ENCODE data around the gene IFI44. TPM values are rescaled to one million over a fixed set of nuclear protein-coding genes. Genes with fewer than 3 reads are reported as not detected.
A peak's percentile ranks its signal among the peaks of the same experiment; 100 is the strongest.

The IFI44 gene
- total RNA-seq, 1 experiment from 2014 or later, result 35.2 TPM

DNA sequence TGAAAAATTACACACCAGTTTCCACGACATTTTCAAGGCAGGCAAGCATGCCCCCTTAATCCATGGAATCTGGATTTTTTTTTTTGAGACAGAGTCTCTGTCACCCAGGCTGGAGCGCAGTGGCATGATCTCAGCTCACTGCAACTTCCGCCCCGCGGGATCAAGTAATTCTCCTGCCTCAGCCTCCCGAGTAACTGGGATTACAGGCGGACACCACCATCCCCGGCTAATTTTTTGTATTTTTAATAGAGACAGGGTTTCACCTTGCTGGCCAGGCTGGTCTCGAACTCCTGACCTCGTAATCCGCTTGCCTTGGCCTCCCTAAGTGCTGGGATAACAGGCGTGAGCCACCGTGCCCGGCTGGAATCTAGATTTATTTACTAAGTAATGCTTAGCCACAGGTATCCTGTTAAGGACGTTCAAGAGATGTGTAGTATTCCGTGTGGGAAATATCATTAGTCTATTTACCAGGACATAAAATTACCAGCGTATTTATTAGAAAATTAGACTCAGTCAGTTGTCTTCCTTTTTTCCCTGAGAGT is 2.5 kb downstream of the IFI44 start:
- no peak for DNase-seq (ENCODE audit: low spot score)

DNA sequence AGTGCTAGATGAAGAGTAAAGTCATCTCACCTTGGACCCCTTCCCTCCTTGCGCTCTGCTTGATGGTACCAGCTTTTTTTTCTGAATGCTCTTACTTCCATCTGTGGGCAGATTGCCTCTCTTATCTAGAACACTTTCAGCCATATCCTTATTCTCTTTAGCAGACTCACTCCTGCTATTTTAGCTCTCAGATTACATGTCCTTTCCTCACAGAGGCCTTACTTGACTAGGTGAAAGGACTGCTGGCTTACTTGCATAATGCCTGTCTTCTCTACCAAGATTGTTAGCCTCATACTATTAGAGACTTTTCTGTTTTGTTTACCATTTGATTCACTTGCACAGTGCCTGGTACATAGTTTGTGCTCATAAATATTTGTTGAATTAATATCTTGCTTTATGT is 9.3 kb downstream of the IFI44 start:
- DNase-seq (ENCODE audit: low spot score), result no peak

DNA sequence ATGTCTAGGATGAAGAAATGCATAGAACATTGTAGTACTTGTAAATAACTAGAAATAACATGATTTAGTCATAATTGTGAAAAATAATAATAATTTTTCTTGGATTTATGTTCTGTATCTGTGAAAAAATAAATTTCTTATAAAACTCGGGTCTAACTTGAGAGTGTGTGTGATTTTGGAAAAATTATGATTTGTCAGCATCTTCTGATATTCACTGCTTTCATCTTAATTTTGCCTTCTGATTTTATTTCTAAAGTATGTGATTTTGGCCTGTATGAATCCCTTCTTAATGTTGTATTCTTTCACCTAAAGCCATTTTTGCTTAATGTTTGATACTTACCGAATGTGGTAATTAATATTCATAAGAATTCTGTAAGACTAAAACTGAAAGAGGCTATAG is 14.3 kb downstream of the IFI44 start:
- no peak for DNase-seq (ENCODE audit: low spot score)

DNA sequence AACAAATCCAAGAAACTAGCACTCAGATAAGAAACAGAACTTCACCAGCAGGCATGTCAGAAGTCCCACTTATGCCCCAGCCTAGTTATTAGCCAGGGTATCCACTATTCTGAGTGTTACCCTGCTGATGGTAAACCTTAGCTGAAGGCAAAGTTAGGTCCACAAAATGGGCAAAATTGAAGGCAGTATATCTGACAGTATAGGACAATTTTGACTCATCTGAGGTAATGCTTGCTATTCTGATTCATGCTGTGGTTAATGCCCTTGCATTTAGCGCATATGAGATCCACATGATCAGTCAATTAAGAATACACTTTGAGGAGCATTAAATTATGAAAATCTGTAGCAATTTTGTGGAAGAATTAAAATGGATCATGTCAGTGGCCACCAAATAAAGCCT is 15.1 kb downstream of the IFI44 start:
- DNase-seq (ENCODE audit: low spot score), result no peak

DNA sequence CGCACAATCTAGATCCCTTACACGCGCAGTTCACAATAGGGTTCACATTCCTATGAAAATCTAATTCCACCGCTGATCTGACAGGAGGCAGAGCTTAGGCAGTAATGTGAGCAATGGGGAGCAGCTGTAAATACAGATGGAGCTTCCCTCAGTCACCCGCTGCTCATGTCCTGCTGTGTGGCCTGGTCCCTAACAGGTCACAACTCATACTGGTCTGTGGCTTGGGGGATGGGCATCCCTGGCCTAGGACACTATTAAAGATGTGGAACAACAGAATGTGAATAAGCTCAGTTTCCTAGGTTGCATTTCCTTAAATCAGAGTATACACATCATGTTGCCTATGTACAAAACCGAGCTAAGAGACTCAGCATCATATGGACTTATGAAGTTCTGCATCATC is 16.2 kb downstream of the IFI44 start:
- no peak for DNase-seq (ENCODE audit: low spot score)

DNA sequence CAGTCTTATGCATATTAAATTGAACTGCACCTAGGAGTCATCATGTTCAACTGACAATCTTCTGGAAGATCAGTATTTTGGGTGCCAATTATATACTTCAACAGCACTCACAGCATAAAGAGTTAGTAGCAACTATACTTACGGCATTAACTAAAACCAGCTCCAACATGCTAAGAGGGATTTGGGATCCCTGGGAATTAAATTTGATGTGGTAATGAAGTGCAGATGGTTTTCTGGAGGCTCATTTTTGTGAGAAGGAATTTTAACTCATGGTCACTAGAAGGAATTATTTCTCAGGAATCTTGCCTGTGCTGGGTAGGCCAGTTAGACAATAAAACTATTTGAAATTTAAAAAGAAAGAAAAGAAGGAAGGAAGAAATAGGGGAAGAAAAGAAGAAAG is 18.3 kb downstream of the IFI44 start:
- DNase-seq (ENCODE audit: low spot score), result no peak

DNA sequence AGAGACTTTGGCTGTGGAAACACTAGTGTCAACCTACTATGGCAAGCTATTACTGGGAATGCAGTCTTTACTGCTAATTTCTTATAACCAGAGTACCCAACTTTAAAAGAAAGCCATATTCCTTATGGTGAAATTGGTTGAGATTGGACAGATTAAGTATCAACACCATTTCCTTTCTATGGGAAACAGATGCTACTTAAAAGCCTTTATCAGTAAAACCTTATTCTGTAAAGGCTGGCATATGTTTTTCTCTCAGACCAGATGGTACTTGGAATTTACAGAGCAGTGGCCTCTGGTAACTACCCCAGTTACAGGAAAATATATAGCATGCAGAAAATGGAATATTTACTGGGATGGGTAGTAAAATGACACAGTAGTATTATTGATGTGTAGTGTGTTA is 18.8 kb downstream of the IFI44 start:
- no peak for DNase-seq (ENCODE audit: low spot score)

DNA sequence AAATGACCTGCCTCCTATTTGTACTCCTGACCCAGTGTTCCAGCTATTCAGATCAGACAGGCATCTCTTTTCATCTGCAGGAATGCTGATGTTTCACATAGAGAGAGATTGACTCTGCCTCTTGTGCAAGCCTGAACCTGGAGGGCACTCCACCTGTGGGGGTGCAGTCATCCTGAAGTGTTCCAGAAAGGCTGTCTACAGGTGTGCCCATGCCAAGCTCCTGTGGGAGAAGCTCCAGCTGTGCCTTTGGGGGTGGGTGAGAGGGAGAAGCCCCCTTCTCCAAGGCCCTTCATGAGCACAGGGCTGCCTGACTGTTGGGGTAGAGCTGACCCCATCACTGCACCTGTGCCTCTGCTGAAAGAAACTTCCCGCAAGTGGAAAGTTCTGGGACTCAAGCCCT is 22.8 kb downstream of the IFI44 start:
- DNase-seq (ENCODE audit: low spot score), result no peak

DNA sequence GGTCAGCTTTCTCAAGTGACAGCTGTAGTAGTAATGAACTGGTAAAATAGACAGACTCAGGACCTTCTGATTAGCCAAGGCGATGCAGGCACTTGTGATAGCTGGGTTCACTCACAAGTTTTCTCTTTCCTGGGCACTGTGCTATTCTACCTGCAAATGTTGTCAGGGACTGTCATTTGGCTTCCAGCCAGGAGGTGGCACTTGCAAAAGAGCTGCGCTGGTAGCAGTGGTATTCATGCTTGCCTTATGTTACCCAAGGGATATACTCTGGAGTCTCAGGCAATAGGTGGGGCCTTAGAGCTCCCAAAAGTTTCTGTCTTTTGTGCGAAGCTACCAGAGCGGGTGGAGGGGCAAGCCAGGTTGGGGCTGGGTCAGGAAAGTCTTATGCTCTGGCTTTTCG is 23.5 kb downstream of the IFI44 start:
- no peak for DNase-seq (ENCODE audit: low spot score)

DNA sequence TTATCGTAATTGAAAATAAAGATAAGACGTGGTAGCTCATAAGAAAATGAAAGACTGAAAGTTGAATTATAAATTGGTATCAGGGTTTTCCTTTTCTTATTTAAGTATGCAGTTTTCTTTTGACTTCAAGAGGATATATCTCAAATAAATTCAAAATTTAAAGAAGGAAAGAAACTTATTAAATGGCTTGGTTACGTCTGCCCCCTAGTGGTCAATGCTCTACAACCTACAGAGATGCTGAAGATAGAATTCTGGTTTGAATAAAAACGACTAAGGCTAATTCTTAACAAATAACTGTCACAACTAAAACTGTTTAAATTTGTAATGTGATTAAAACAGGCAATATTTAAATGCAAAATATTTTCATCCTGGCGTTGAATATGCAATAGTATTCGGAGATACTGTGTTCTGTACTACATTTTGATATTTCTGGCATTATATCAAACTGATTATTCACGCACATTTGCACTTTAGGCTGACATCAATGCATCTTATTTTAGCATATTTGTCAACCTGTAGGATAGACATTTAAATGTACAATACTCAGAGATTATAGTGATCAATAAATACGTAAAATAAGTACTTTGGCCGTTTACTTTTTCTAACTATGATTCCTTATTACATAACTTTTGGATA is 26.8 kb downstream of the IFI44 start:
- DNase-seq (ENCODE audit: low spot score), result peak; percentile 57

DNA sequence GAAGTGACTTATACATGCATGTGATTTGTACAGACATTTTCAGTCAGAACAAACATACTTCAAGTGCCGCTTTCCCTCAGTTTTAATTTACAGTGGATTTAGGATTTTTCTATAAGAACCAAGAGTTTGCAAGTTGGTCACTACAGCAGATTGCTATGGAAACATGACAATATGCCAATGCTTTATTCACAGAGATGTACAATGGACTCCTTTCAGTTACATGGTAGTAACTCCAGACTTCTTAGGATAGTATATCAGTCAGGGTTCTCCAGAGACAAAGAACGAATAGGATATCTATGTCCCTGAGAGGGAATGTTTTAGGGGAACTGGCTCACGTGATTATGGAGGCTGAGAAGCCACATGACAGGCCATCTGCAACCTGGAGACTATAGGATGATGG is 27.4 kb downstream of the IFI44 start:
- DNase-seq (ENCODE audit: low spot score), result no peak

DNA sequence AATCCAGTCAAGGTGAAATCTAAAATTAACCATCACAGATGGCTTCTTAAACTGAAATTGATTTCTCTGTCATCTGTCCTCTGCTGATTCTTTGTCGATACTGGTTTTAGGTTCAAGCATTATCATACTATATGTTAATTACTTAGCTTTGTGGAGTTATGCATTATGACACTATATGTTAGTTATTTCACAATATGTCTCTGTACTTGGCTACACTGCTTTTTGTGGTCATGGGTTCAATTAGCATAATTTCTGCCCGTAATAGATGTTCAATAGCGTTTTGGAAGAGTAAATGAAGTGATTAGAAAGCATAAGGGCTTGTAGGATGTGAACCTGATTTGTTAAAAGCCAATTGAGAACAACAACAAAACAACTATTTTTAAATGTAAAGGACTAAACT is 28.2 kb downstream of the IFI44 start:
- no peak for DNase-seq (ENCODE audit: low spot score)

DNA sequence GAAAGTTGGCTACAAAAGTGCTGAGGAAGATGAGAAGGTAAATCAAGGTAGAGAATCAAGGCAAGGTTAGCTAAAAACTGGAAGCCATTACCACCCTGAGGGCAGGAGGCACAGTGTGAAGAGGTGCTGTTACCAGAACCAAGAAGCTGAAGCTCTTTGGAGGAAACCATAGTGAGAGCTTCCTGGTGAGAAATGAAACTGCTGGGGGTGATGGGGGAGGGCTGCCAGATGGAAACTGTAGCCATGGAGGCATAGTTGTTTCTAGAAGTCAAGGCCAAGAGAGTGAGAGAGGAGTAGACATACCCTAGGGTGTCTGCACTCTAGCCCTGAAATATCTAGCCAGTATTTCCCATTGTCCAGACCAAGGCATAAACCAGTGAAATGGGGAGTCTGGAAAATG is 28.7 kb downstream of the IFI44 start:
- no peak for DNase-seq (ENCODE audit: low spot score)

DNA sequence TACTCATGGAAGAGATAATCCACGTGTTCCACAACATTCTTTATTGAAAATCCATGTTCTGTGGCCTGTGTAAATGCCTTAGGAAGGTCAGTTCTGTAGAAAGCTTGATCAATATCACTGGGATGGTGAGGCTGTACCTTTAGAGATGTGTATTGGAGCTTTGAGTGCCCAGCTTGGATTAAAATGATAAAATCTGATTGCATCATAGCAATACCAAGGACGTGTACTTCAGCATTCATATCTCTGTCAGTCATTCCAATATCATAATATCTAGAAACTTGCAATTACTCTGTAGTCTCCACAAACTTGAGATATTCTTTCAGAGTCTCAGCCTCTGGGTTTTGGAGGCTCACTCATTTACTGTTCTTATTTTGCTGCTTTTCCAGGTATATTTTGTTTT is 31.6 kb downstream of the IFI44 start:
- no peak for DNase-seq (ENCODE audit: low spot score)

DNA sequence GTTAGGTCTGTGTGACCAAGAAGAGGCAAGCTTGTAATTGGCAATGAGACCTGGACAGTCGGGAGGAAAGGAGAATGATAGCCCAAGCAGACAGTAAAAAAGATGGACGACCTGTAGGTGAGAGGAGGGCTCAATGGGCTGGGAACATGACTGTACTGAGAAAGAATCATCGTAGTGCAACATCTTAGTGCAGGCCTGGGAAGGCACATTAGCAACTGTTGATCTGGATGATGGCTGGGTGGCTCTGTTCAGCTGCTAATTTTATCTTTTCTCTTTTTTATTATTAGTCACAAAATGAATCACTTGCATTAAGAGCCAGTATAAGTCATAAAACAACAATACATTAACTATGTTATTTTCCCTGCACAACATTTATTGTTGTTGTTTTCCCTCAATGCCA is 32.9 kb downstream of the IFI44 start:
- DNase-seq (ENCODE audit: low spot score), result no peak

DNA sequence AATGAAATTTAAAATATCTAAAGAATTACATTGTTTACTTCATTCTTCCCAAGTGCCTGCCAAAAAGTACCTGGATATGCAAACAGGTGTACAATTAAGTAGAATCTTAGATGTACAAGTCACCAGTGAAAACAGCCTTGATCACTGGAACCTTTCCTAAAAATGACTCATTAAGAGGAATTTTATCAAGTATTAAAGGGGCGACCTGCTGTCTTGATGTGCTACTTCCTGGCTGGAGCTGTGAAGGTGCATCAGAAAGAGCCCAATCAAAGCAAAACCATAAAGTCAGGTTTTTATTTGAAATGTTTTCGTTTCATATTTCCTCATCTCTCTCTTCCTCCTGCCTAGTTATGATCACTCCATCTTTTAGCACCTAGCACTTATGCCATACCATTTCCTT is 33.4 kb downstream of the IFI44 start:
- peak; percentile 37 for DNase-seq (ENCODE audit: low spot score)

DNA sequence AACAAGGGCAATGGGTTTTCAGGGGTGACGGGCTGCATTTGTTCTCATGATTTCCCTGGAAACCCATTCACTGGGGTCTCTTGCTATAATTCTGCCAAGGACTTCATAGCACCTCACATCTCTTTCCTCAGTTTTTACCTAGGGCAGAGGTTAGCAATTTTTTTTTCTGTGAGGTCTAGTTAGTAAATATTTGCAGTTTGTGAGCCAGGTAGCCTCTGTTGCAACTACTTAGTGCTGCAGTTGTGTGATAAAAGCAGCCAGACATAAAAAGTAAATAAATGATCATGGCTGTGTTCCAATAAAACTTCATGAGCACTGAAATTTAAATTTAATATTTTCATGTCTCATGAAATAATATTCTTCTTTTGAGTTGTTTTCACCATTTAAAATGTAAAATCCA is 37.7 kb downstream of the IFI44 start:
- no peak for DNase-seq (ENCODE audit: low spot score)

DNA sequence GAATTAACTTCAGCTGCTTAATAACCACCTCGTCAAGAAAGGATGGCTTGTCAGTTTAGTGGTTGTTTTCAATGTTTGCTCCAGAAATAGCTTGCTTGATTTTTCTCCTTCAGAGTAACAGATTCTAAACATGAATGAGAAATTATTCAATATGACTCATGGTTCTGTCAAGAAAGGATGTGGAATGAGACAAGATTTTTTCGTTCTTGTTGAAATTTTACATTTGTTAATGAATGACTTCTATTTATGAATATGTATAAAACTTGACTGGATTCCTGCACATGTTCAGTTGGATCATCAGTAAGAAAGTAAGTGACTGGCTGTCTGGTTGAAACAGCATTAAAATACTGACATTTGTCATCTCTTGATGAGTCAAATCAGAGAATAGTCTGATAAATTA is 38.3 kb downstream of the IFI44 start:
- no peak for DNase-seq (ENCODE audit: low spot score)

DNA sequence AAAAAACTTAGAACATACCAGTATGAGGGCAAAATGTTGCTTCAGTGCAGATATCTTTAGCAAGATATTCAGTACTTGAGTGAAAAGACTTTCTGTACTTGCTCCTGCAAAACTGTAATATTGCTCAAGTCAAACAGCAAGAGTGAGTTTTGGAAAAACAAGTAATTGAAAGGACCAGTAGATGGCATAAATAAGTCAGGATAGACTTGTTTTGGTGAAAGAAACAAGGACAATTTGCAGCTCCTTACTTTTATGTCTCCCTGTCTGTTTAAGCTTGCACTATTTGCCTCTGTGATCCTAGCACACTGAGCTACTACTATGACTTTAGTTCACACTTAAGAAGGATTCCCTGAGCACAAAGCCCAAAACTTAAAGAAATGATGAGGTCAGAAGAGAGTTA is 39.1 kb downstream of the IFI44 start:
- DNase-seq (ENCODE audit: low spot score), result peak; percentile 48

DNA sequence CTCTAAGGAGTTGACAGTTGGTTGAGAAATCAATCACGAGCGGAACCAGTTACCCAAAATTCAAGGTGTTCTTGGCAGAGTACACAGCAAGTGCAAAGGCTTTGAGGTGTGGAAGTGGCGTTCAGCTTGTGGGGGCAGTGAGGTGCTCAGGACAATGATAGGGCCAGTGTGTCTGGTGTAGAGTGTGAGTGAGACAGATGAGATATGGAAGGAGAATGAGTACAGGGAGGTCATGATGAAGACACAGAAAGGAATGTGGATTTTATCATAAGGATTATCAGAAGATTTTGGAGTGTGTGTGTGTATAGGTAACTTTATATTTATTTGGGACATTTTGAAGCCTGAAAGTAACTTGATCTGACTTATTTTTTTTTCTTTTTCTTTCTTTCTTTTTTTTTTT is 40.9 kb downstream of the IFI44 start:
- DNase-seq (ENCODE audit: low spot score), result no peak

DNA sequence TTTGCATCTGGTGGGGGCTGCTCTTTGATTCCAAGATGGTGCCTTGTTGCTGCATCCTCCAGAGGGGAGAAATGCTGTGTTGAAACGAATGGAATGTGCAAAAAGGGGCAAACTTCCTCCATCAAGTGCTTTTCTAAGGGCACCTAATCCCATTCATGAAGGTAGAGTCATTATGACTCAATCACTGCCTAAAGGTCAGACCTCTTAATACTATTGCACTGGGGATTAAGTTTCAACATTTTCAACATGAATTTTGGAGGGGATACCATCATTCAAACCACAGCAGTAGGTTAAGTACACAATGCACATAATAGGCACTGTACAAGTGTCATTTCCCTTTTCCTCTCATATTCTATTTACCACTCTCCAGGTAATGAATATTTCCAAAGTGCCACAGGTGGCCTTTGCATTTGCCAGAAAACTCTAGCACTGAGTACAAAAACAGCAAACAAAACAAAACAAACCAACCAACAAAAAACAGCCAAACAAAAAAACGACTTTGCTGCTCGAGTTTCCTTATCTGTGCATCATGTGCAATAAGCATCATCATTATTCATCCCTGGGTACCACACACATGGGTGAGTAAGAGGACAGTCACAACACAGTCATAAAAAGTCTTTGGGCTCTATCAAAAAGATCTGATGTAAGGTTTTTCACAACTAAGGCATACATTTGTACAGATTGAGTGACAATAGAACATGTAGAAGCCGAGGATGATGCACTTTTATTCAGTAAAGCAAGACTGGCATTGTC is 42.5 kb downstream of the IFI44 start:
- DNase-seq (ENCODE audit: low spot score), result peak; percentile 58

DNA sequence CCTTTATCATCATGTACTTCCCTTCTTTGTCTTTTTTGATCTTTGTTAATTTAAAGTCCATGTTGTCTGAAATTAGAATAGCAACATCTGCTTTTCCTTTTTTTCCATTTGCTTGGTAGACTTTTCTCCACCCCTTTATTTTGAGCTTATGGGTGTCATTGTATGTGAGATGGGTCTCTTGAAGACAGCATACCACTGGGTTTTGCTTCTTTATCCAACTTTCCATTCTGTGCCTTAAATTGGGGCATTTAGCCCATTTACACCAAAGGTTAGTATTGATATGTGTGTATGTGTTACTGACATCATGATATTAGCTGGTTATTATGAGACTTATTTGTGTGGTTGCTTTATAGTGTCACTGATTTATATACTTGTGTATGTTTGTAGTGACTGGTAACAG is 50.2 kb downstream of the IFI44 start:
- no peak for DNase-seq (ENCODE audit: low spot score)

DNA sequence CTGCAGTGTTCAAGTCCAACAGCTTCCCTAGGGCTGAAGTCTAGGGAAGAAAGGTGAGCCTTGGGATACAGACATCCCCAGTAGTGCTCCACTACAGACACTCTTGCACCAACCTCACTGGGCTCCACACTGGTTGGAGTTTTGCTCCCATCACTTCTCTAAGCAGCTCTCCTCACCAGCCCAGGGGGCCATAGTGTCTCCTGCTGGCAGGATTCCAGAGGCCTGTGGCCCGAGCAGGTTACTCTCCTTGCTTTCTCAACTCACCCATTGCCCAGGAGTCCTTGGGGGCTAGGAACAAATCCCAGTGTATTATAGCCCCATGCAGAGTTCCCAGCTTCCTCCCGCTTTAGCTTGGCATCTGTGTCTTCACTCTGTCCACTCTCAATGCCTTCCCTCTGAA is 52.8 kb downstream of the IFI44 start:
- DNase-seq (ENCODE audit: low spot score), result no peak

DNA sequence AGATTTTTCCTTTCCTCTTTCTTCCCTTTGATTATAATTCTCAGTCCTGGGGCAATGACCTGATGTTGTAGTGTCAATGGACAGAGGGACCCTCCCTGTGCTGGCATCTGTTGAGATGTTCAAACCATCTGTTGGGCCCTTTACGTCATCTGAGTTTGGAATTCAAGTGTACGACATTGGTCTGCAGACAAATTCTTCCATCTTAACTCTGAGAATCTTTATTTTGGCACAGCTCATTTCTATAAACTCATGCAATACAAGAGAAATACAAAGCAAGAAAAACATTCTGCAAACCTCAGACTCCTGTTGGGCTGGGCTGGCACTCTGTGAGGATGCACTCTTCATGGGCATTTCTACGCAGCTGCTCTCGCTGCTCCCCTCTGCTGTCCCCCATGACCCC is 54.2 kb downstream of the IFI44 start:
- no peak for DNase-seq (ENCODE audit: low spot score)
